HepG2 (cell line): Measurements from ENCODE around the gene GAD1. TPM values are rescaled to one million over a fixed set of nuclear protein-coding genes. Genes with fewer than 3 reads are reported as not detected.

Experiments
- CBX2 ChIP-seq, 2 experiments: fragments of 200-600 bp in 1 of 2; sonication (generic); formaldehyde crosslinking in 1 of 2; IDR thresholded peaks; 2 replicates each; pipeline versions ENCODE4 v1.7.0 to v1.8.1; 2018 to 2022; ENCODE audit warnings: low read depth in 2 of 2, low read length in 1 of 2, mild to moderate bottlenecking in 1 of 2, missing genetic modification reagents in 1 of 2
- CREBL2 ChIP-seq: sonication (generic); formaldehyde crosslinking; IDR thresholded peaks from 2 replicates; pipeline ENCODE4 v1.8.1; 2023; ENCODE audit warnings: missing genetic modification reagents, mild to moderate bottlenecking, borderline replicate concordance
- DPF2 ChIP-seq: sonication (generic); formaldehyde crosslinking; IDR thresholded peaks from 2 replicates; pipeline ENCODE4 v1.4.0; 2020; ENCODE audit warnings: mild to moderate bottlenecking, low read depth, missing genetic modification reagents, borderline replicate concordance
- FOXK2 ChIP-seq: fragments of 450-650 bp; IDR thresholded peaks from 2 replicates; pipeline ENCODE4 v1.6.1; 2016
- GFI1 ChIP-seq: sonication (generic); formaldehyde crosslinking; IDR thresholded peaks from 2 replicates; pipeline ENCODE4 v1.5.0; 2020; ENCODE audit warnings: missing genetic modification reagents, mild to moderate bottlenecking, borderline replicate concordance
- GLMP ChIP-seq: sonication (generic); formaldehyde crosslinking; IDR thresholded peaks from 2 replicates; pipeline ENCODE4 v1.9.0; 2021; ENCODE audit warnings: missing genetic modification reagents, mild to moderate bottlenecking, borderline replicate concordance
- GPN1 ChIP-seq: sonication (generic); formaldehyde crosslinking; IDR thresholded peaks from 2 replicates; pipeline ENCODE4 v1.5.1; 2020; ENCODE audit warnings: missing genetic modification reagents, borderline replicate concordance
- HHEX ChIP-seq: IDR thresholded peaks from 2 replicates; pipeline ENCODE4 v1.6.1; 2016; ENCODE audit warnings: control low read depth
- HMG20B ChIP-seq: conservative IDR thresholded peaks from 2 replicates; pipeline ENCODE4 v1.6.1; 2016; ENCODE audit warnings: missing genetic modification reagents, missing compliant biosample characterization
- HOXA3 ChIP-seq: sonication (generic); formaldehyde crosslinking; IDR thresholded peaks from 2 replicates; pipeline ENCODE4 v1.5.0; 2020; ENCODE audit warnings: missing genetic modification reagents
- HOXA5 ChIP-seq: sonication (generic); formaldehyde crosslinking; IDR thresholded peaks from 2 replicates; pipeline ENCODE4 v1.4.0; 2020; ENCODE audit warnings: missing genetic modification reagents
- HOXA7 ChIP-seq: sonication (generic); formaldehyde crosslinking; IDR thresholded peaks from 2 replicates; pipeline ENCODE4 v1.8.1; 2022; ENCODE audit warnings: mild to moderate bottlenecking, missing genetic modification reagents, moderate library complexity
- MYNN ChIP-seq: sonication (generic); formaldehyde crosslinking; IDR thresholded peaks from 2 replicates; pipeline ENCODE4 v1.4.0; 2020; ENCODE audit warnings: mild to moderate bottlenecking, low read depth, missing genetic modification reagents
- NFATC3 ChIP-seq: sonication (generic); formaldehyde crosslinking; IDR thresholded peaks from 2 replicates; pipeline ENCODE4 v1.5.1; 2020; ENCODE audit warnings: mild to moderate bottlenecking, missing genetic modification reagents
- PCBP2 ChIP-seq: fragments of 200-400 bp; formaldehyde crosslinking; optimal IDR thresholded peaks from 2 replicates; pipeline ENCODE3; 2018; ENCODE audit warnings: low read length, low read depth; ENCODE audit not compliant: poor library complexity, severe bottlenecking
- SRSF1 ChIP-seq: fragments of 200-400 bp; formaldehyde crosslinking; optimal IDR thresholded peaks from 2 replicates; pipeline ENCODE3; 2017; ENCODE audit warnings: mild to moderate bottlenecking, low read depth, low read length, moderate library complexity
- ZHX1 ChIP-seq: sonication (generic); formaldehyde crosslinking; IDR thresholded peaks from 2 replicates; pipeline ENCODE4 v1.8.1; 2022; ENCODE audit warnings: low read depth, mild to moderate bottlenecking, missing genetic modification reagents
- ZNF232 ChIP-seq: sonication (generic); formaldehyde crosslinking; IDR thresholded peaks from 2 replicates; pipeline ENCODE4 v1.4.0; 2020; ENCODE audit warnings: missing genetic modification reagents, borderline replicate concordance
- ZNF34 ChIP-seq: sonication (generic); formaldehyde crosslinking; IDR thresholded peaks from 2 replicates; pipeline ENCODE4 v1.4.0; 2020; ENCODE audit warnings: mild to moderate bottlenecking, missing genetic modification reagents, borderline replicate concordance
- ZNF496 ChIP-seq: sonication (generic); formaldehyde crosslinking; IDR thresholded peaks from 2 replicates; pipeline ENCODE4 v1.8.1; 2023; ENCODE audit warnings: mild to moderate bottlenecking, moderate library complexity, missing genetic modification reagents; ENCODE audit not compliant: insufficient replicate concordance
- ZNF564 ChIP-seq: sonication (generic); formaldehyde crosslinking; IDR thresholded peaks from 2 replicates; pipeline ENCODE4 v1.8.1; 2023; ENCODE audit warnings: mild to moderate bottlenecking, missing genetic modification reagents
- ZNF619 ChIP-seq: sonication (generic); formaldehyde crosslinking; IDR thresholded peaks from 2 replicates; pipeline ENCODE4 v1.4.0; 2020; ENCODE audit warnings: mild to moderate bottlenecking, missing genetic modification reagents
- ZNF652 ChIP-seq: IDR thresholded peaks from 2 replicates; pipeline ENCODE4 v1.6.1; 2016; ENCODE audit warnings: low read depth, borderline replicate concordance
- ZNF704 ChIP-seq: sonication (generic); formaldehyde crosslinking; IDR thresholded peaks from 2 replicates; pipeline ENCODE4 v1.8.1; 2023; ENCODE audit warnings: mild to moderate bottlenecking, inconsistent platforms, moderate library complexity, missing genetic modification reagents, borderline replicate concordance
- ZNF780A ChIP-seq: sonication (generic); formaldehyde crosslinking; IDR thresholded peaks from 2 replicates; pipeline ENCODE4 v1.8.0; 2022; ENCODE audit warnings: mild to moderate bottlenecking, missing genetic modification reagents, moderate library complexity
- ZNF782 ChIP-seq: sonication (generic); formaldehyde crosslinking; IDR thresholded peaks from 2 replicates; pipeline ENCODE4 v1.4.0; 2020; ENCODE audit warnings: missing genetic modification reagents, mild to moderate bottlenecking, borderline replicate concordance
- polyA plus RNA-seq, 8 experiments: library from polyadenylated mRNA; depleted of rRNA in 3 of 8; stranded (reverse) in 7 of 8; unstranded in 1 of 8; fragments of >200 nt; fragmentation: Illumina TruSeq in 4 of 8; extraction: Trizol in 4 of 8; gene quantifications; 2 replicates each; pipeline versions ENCODE4 v1.2.1 to v1.2.3, GENCODE V29; 2011 to 2016; ENCODE audit warnings: low read depth in 4 of 8, missing spikeins in 1 of 8, mixed read lengths in 1 of 8; ENCODE audit not compliant: insufficient read depth in 1 of 8
- total RNA-seq, 5 experiments: library from RNA; depleted of rRNA; stranded (reverse); fragments of >200 nt; fragmentation: Illumina TruSeq; extraction: Trizol; gene quantifications; 2 replicates each; pipeline ENCODE4 v1.2.3, GENCODE V29; 2016; ENCODE audit warnings: low read depth in 1 of 5

The GAD1 gene
- total and polyA plus RNA-seq, 2 of the 13 experiments (the other 11 are each of a cell fraction or from before 2014, with no cell fraction given): 0.09 to 0.13 TPM

GRCh38 chr2:170771421-170771937 is 45.2 kb upstream of the GAD1 start (continued):
- TF ChIP-seq ZHX1 (CRISPR knock-in tag) (no peak), ZNF704 (CRISPR knock-in tag) (0 out of 2 replicates have a peak, but pooled peaks have one; percentile 9), ZNF782 (CRISPR knock-in tag) (no peak; the same call in 1 of the 2 replicates), PCBP2 (no peak), SRSF1 (no peak), CBX2 (IDR thresholded peaks at IDR 0.05; ENCODE audit: low read depth, low read length) (peak; percentile 26; the same call in 1 of the 2 replicates), CBX2 (CRISPR knock-in tag; IDR thresholded peaks at IDR 0.05; ENCODE audit: low read depth) (no peak), ZNF34 (no peak), DPF2 (no peak), HOXA5 (no peak), HOXA3 (CRISPR knock-in tag) (no peak), CREBL2 (CRISPR knock-in tag) (no peak), ZNF652 (CRISPR knock-in tag) (no peak), ZNF232 (no peak), NFATC3 (CRISPR knock-in tag) (0 out of 2 replicates have a peak, but pooled peaks have one; percentile 15), HOXA7 (CRISPR knock-in tag) (no peak), ZNF619 (no peak), MYNN (CRISPR knock-in tag) (no peak), GPN1 (CRISPR knock-in tag) (no peak), HHEX (CRISPR knock-in tag) (no peak), GLMP (CRISPR knock-in tag) (no peak), HMG20B (CRISPR knock-in tag) (no peak), ZNF496 (CRISPR knock-in tag) (no peak), GFI1 (CRISPR knock-in tag) (no peak), ZNF780A (no peak), ZNF564 (CRISPR knock-in tag) (no peak), FOXK2 (no peak)
